Endothelial cell of umbilical vein (primary cell): ENCODE measurements around the gene ITPRID2. TPM values are rescaled to one million over a fixed set of nuclear protein-coding genes. Genes with fewer than 3 reads are reported as not detected.

Experiments
- BruUV-seq: library from RNA; stranded (reverse); fragments of 400-500 nt; replicated peaks from 2 replicates; lab custom pipeline; 2021; lab: Mats Ljungman, UMichigan
- CTCF ChIA-PET: fragments of 300-600, 350-600 bp; sonication (Branson Sonifier 250); formaldehyde crosslinking; loops from one replicate; lab custom pipeline; 2021; ENCODE audit warnings: antibody characterized with exemption, inconsistent platforms; lab: Charles Lee
- POLR2A ChIA-PET: fragments of 300-600, 350-600 bp; sonication (Branson Sonifier 250); formaldehyde crosslinking; loops from one replicate; lab custom pipeline; 2021; ENCODE audit warnings: antibody characterized with exemption, inconsistent platforms; lab: Charles Lee
- DNase-seq: peaks from one replicate; pipeline ENCODE4 v3.0.0-alpha.2; 2011; ENCODE audit warnings: low read depth, low spot score
- FAIRE-seq: peaks from 2 replicates; lab custom pipeline; 2011; peaks lifted over from hg19 to GRCh38; lab: Jason Lieb, UNC
- H2AFZ ChIP-seq: 2 replicates; pipeline ENCODE4 v1.6.0; 2012; ENCODE audit warnings: low read depth, low read length, control low read depth, inconsistent platforms
- H3K27ac ChIP-seq: 2 replicates; pipeline ENCODE4 v1.5.1; 2011; ENCODE audit warnings: low read depth, mild to moderate bottlenecking, control low read depth, low read length, moderate library complexity; ENCODE audit not compliant: insufficient read depth
- H3K27me3 ChIP-seq, 2 experiments: 2 replicates each; pipeline versions ENCODE4 v1.6.0 to v1.6.1; 2011; ENCODE audit warnings: low read length in 2 of 2, mixed read lengths in 1 of 2; ENCODE audit not compliant: control insufficient read depth in 2 of 2, insufficient read depth in 2 of 2
- H3K36me3 ChIP-seq, 2 experiments: 2 replicates in 1 of 2; 3 replicates in 1 of 2; pipeline ENCODE4 v1.5.1; 2011; ENCODE audit warnings: low read length in 2 of 2, mild to moderate bottlenecking in 1 of 2, moderate library complexity in 1 of 2; ENCODE audit not compliant: control insufficient read depth in 2 of 2, insufficient read depth in 2 of 2; ENCODE audit errors: extremely low read depth in 1 of 2
- H3K4me1 ChIP-seq: 3 replicates; pipeline ENCODE4 v1.5.1; 2011; ENCODE audit warnings: mild to moderate bottlenecking, low read length; ENCODE audit not compliant: control insufficient read depth, insufficient read depth; ENCODE audit errors: extremely low read depth
- H3K4me2 ChIP-seq: 2 replicates; pipeline ENCODE4 v1.6.1; 2011; ENCODE audit warnings: low read length, control low read depth, mixed read lengths; ENCODE audit not compliant: insufficient read depth
- H3K4me3 ChIP-seq, 3 experiments: fragments of 200-600 bp in 1 of 3; sonication (generic), shearing (Covaris generic) in 1 of 3; replicated peaks in 1 of 3; 2 replicates each; pipeline ENCODE4 v1.5.1; 2011 to 2016; ENCODE audit warnings: control low read depth in 3 of 3, low read length in 3 of 3, mild to moderate bottlenecking in 2 of 3, inconsistent platforms in 1 of 3, low read depth in 1 of 3, moderate library complexity in 1 of 3; ENCODE audit not compliant: insufficient read depth in 1 of 3
- H3K79me2 ChIP-seq: 2 replicates; pipeline ENCODE4 v1.6.0; 2012; ENCODE audit warnings: low read length, inconsistent platforms; ENCODE audit not compliant: control insufficient read depth, insufficient read depth
- H3K9ac ChIP-seq: replicated peaks from 2 replicates; pipeline ENCODE3; 2011; ENCODE audit warnings: low read length, control low read depth; ENCODE audit not compliant: insufficient read depth; ENCODE audit errors: extremely low read depth
- H3K9me1 ChIP-seq: replicated peaks from 3 replicates; pipeline ENCODE4 v1.6.0; 2011; ENCODE audit warnings: mild to moderate bottlenecking, low read length; ENCODE audit not compliant: control insufficient read depth, insufficient read depth; ENCODE audit errors: extremely low read depth
- H3K9me3 ChIP-seq: replicated peaks from 2 replicates; pipeline ENCODE4 v1.5.1; 2012; ENCODE audit warnings: low read length, inconsistent platforms; ENCODE audit not compliant: control insufficient read depth, insufficient read depth
- H4K20me1 ChIP-seq: replicated peaks from 2 replicates; pipeline ENCODE3; 2011; ENCODE audit warnings: mild to moderate bottlenecking, low read length; ENCODE audit not compliant: control insufficient read depth, insufficient read depth; ENCODE audit errors: extremely low read depth
- CTCF ChIP-seq, 2 donors: IDR thresholded peaks; 1 replicate in 1 of 2; 2 replicates in 1 of 2; pipeline ENCODE4 v1.5.1; 2011; ENCODE audit warnings: low read length in 2 of 2, mild to moderate bottlenecking in 2 of 2, moderate library complexity in 2 of 2, control low read depth in 1 of 2, inconsistent platforms in 1 of 2, low read depth in 1 of 2; ENCODE audit not compliant: insufficient read depth in 1 of 2; ENCODE audit errors: extremely low read depth in 1 of 2
- EZH2 ChIP-seq: IDR thresholded peaks from 2 replicates; pipeline ENCODE4 v1.6.1; 2012; ENCODE audit warnings: borderline replicate concordance, low read depth, mild to moderate bottlenecking, moderate library complexity, low read length, inconsistent platforms; ENCODE audit not compliant: severe bottlenecking
- FOS ChIP-seq: IDR thresholded peaks from 2 replicates; pipeline ENCODE4 v1.6.1; 2011; ENCODE audit warnings: mild to moderate bottlenecking, low read length, moderate library complexity, borderline replicate concordance; ENCODE audit not compliant: insufficient read depth
- GATA2 ChIP-seq: IDR thresholded peaks from 2 replicates; pipeline ENCODE4 v1.7.0; 2011; ENCODE audit warnings: low read depth, mild to moderate bottlenecking, moderate library complexity, mixed read lengths, low read length; ENCODE audit not compliant: insufficient read length, insufficient read depth
- JUN ChIP-seq: IDR thresholded peaks from 2 replicates; pipeline ENCODE4 v1.6.1; 2011; ENCODE audit warnings: borderline replicate concordance, low read depth; ENCODE audit not compliant: insufficient read length, insufficient read depth
- MYC ChIP-seq: IDR thresholded peaks from one replicate; pipeline ENCODE4 v1.6.1; 2011; ENCODE audit warnings: mild to moderate bottlenecking, low read depth, low read length
- POLR2AphosphoS5 ChIP-seq: IDR thresholded peaks from 2 replicates; pipeline ENCODE4 v1.6.1; 2012; ENCODE audit warnings: low read depth, mild to moderate bottlenecking, control low read depth, low read length, moderate library complexity; ENCODE audit not compliant: insufficient read depth
- dilution Hi-C: fragments of 300-500 bp; cut with MboI; formaldehyde crosslinking; loops from one replicate; pipeline ENCODE4 v1.15.0; 2019; ENCODE audit warnings: low sequenced_read_pairs; ENCODE audit not compliant: extremely low pct_ligation_motif_present
- intact Hi-C: fragments of 100-400 bp; cut with micrococcal nuclease; formaldehyde crosslinking; loops from one replicate; pipeline ENCODE4 v1.10.0; 2022
- polyA plus RNA-seq, 4 experiments: library from polyadenylated mRNA; depleted of rRNA in 3 of 4; stranded (reverse) in 3 of 4; unstranded in 1 of 4; fragments of >200 nt; gene quantifications; 2 replicates each; pipeline versions ENCODE4 v1.2.1 to v1.2.3, GENCODE V29; 2011 to 2012; ENCODE audit warnings: missing spikeins in 1 of 4
- total RNA-seq: library from RNA; stranded (reverse); gene quantifications from 2 replicates; pipeline ENCODE4 v1.2.3, GENCODE V29; 2021
- TF ChIP-seq, protein P1 (sequence below): IDR thresholded peaks from 2 replicates; pipeline ENCODE4 v1.6.1; 2011; ENCODE audit not compliant: insufficient read depth, insufficient read length

ITPRID2 gene
- total and polyA plus RNA-seq, 2 donors (not counting 3 experiments of a cell fraction or from before 2014, with no cell fraction given), result 37.6 to 272 TPM

- no peak for DNase-seq
- no TSS peak for BruUV-seq
- H2AFZ ChIP-seq, result no peak overlapping the region
- H3K27ac ChIP-seq, result no peak overlapping the region
- TF ChIP-seq FOS (no peak), CTCF (IDR thresholded peaks at IDR 0.05; ENCODE audit: extremely low read depth in 1 of 2, insufficient read depth in 1 of 2, low read depth in 1 of 2, low read length in 2 of 2) (no peak), EZH2 (no peak), GATA2 (no peak), POLR2AphosphoS5 (no peak), MYC (no peak), JUN (no peak)
- TF ChIP-seq, protein P1, sequence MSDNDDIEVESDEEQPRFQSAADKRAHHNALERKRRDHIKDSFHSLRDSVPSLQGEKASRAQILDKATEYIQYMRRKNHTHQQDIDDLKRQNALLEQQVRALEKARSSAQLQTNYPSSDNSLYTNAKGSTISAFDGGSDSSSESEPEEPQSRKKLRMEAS, result no peak
- dilution Hi-C loops, result no loop called here
- no peak overlapping the region for H3K4me2 ChIP-seq
- no peaks in the 10 kb centered on the region for H3K79me2 ChIP-seq
- H3K9ac ChIP-seq, result no peak overlapping the region
- FAIRE-seq, result no peak
- peaks cover 4% of the 10 kb centered on the region for H3K4me1 ChIP-seq
- no peaks in the 10 kb centered on the region for H3K27me3 ChIP-seq
- H3K9me3 ChIP-seq, result no peaks in the 10 kb centered on the region
- H3K4me3 ChIP-seq, result no peak overlapping the region
- ChIA-PET POLR2A (no interaction called here), CTCF (interaction anchor here (1.0 kb wide), 1 partner anchor 31 kb away, joined by 3 read pairs; no protein-coding TSS in a partner anchor)
- H3K9me1 ChIP-seq, result no peaks in the 10 kb centered on the region
- H3K36me3 ChIP-seq, result no peaks in the 10 kb centered on the region
- H4K20me1 ChIP-seq, result no peaks in the 10 kb centered on the region
- intact Hi-C loops, result no loop called here
Measured at GRCh38 chr2:181848261-181848886, 43.2 kb upstream of the ITPRID2 start.
